GM13976 (cell line): ENCODE results near the gene ZMIZ1.

Experiments
- DNase-seq: peaks from one replicate; pipeline ENCODE4 v3.0.0; 2012; ENCODE audit warnings: low spot score
- CTCF ChIP-seq: IDR thresholded peaks from 2 replicates; pipeline ENCODE4 v1.5.1; 2012; ENCODE audit warnings: borderline replicate concordance, mild to moderate bottlenecking; ENCODE audit not compliant: insufficient read depth; ENCODE audit errors: extremely low read depth, missing control alignments, control extremely low read depth
- in situ Hi-C: fragments of 300-500 bp; cut with MboI; formaldehyde crosslinking; loops from one replicate; pipeline ENCODE4 v1.12.0; 2022; ENCODE audit warnings: low sequenced_read_pairs, mixed read lengths, inconsistent platforms; ENCODE audit not compliant: unreplicated experiment

The ZMIZ1 gene

GRCh38 chr10:79067241-79068202 lies 1.2 kb upstream of the ZMIZ1 start:
- DNase-seq: peak; percentile 88
- TF ChIP-seq CTCF: peak; percentile 10
- in situ Hi-C loops: no loop called here

- DNase-seq: peak; percentile 52
- TF ChIP-seq CTCF: no peak
- in situ Hi-C loops: no loop called here
Observed at GRCh38 chr10:79068203-79068561, 584 bp upstream of the ZMIZ1 start.

GRCh38 chr10:79069325-79070080 lies 737 bp downstream of the ZMIZ1 start:
- peak; percentile 74 for DNase-seq
- TF ChIP-seq CTCF: no peak
- in situ Hi-C loops: no loop called here

GRCh38 chr10:79070081-79070605 lies 1.4 kb downstream of the ZMIZ1 start:
- in situ Hi-C loops: no loop called here
- DNase-seq: no peak

GRCh38 chr10:79070606-79071395 lies 2.0 kb downstream of the ZMIZ1 start:
- in situ Hi-C loops: no loop called here
- no peak for DNase-seq
- TF ChIP-seq CTCF: no peak

More at GRCh38 chr10:79070081-79070605, 1.4 kb downstream of the ZMIZ1 start:
- TF ChIP-seq CTCF: no peak
